ENCODE measurements around the gene C5.

C5 gene

GRCh38 chr9:120922404-120923195 is 127.5 kb downstream of the C5 start:
- DNase-seq = no peak

GRCh38 chr9:120921661-120922181 is 128.4 kb downstream of the C5 start:
- no peak for DNase-seq

- DNase-seq = no peak
Measured at GRCh38 chr9:120920806-120921178, 129.3 kb downstream of the C5 start.

GRCh38 chr9:120919843-120920805 is 130.0 kb downstream of the C5 start:
- DNase-seq = no peak

- DNase-seq = no peak
Measured at GRCh38 chr9:120918931-120919842, 130.9 kb downstream of the C5 start.

GRCh38 chr9:120917929-120918762 is 131.9 kb downstream of the C5 start:
- DNase-seq = no peak

GRCh38 chr9:120916991-120917880 is 132.8 kb downstream of the C5 start:
- no peak for DNase-seq

- no peak for DNase-seq
Measured at GRCh38 chr9:120916588-120916987, 133.5 kb downstream of the C5 start.

- no peak for DNase-seq
Measured at GRCh38 chr9:120915854-120916470, 134.1 kb downstream of the C5 start.

- DNase-seq = no peak
Measured at GRCh38 chr9:120914953-120915352, 135.1 kb downstream of the C5 start.

- peak; percentile 6 for DNase-seq
Measured at GRCh38 chr9:120914396-120914795, 135.7 kb downstream of the C5 start.

- DNase-seq = no peak
Measured at GRCh38 chr9:120913647-120914264, 136.3 kb downstream of the C5 start.

- DNase-seq = peak; percentile 60
Measured at GRCh38 chr9:120912958-120913646, 137.0 kb downstream of the C5 start.

GRCh38 chr9:120911295-120911837 is 138.7 kb downstream of the C5 start:
- no peak for DNase-seq

GRCh38 chr9:120910643-120911042 is 139.4 kb downstream of the C5 start:
- no peak for DNase-seq

- DNase-seq = no peak
Measured at GRCh38 chr9:120909904-120910303, 140.2 kb downstream of the C5 start.

- no peak for DNase-seq
Measured at GRCh38 chr9:120905315-120906164, 144.5 kb downstream of the C5 start.

- no peak for DNase-seq
Measured at GRCh38 chr9:120904978-120905301, 145.1 kb downstream of the C5 start.
